ENCODE data around the gene CLSTN1. TPM values are rescaled to one million over a fixed set of nuclear protein-coding genes. Genes with fewer than 3 reads are reported as not detected.

The CLSTN1 gene
- total RNA-seq, 1 donor from 2014 or later = 84.8 TPM

- H3K27ac Mint-ChIP-seq (ENCODE audit: unreplicated experiment) = no peak overlapping the region
- no peaks in the 10 kb centered on the region for H3K36me3 Mint-ChIP-seq (ENCODE audit: low read depth, unreplicated experiment)
Observed at GRCh38 chr1:9815150-9815549, 8.6 kb downstream of the CLSTN1 start.

DNA sequence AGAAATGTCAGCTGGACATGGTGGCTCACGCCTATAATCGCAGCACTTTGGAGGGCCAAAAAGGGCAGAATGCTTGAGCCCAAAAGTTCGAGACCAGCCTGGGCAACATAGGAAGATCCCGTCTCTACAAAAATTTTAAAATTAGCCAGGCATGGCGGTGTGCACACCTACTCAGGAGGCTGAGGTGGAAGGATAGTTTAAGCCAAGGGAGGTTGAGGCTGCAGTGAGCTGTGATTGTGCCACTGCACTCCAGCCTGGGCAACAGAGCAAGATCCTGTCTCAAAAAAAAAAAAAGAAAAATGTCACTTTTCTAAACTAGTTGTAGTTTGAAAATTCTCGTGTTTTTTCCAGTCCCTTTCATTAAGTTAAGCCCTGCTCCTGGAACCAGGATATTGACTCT is 9.1 kb downstream of the CLSTN1 start:
- Mint-ChIP-seq H3K36me3 (ENCODE audit: low read depth, unreplicated experiment) (no peaks in the 10 kb centered on the region), H3K4me3 (ENCODE audit: unreplicated experiment) (no peak overlapping the region), H3K9me3 (ENCODE audit: unreplicated experiment) (no peaks in the 10 kb centered on the region), H3K27ac (ENCODE audit: unreplicated experiment) (no peak overlapping the region), H3K27me3 (ENCODE audit: unreplicated experiment) (no peaks in the 10 kb centered on the region), H3K4me1 (ENCODE audit: unreplicated experiment) (peaks cover 6% of the 10 kb centered on the region)
- TF ChIP-seq, protein P1, sequence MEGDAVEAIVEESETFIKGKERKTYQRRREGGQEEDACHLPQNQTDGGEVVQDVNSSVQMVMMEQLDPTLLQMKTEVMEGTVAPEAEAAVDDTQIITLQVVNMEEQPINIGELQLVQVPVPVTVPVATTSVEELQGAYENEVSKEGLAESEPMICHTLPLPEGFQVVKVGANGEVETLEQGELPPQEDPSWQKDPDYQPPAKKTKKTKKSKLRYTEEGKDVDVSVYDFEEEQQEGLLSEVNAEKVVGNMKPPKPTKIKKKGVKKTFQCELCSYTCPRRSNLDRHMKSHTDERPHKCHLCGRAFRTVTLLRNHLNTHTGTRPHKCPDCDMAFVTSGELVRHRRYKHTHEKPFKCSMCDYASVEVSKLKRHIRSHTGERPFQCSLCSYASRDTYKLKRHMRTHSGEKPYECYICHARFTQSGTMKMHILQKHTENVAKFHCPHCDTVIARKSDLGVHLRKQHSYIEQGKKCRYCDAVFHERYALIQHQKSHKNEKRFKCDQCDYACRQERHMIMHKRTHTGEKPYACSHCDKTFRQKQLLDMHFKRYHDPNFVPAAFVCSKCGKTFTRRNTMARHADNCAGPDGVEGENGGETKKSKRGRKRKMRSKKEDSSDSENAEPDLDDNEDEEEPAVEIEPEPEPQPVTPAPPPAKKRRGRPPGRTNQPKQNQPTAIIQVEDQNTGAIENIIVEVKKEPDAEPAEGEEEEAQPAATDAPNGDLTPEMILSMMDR (IDR thresholded peaks at IDR 0.05; ENCODE audit: unreplicated experiment) = no peak
- DNase-seq (ENCODE audit: low spot score) = no peak

More at GRCh38 chr1:9815150-9815549, 8.6 kb downstream of the CLSTN1 start:
- H3K27me3 Mint-ChIP-seq (ENCODE audit: unreplicated experiment) = no peaks in the 10 kb centered on the region
- DNase-seq (ENCODE audit: low spot score) = no peak
- TF ChIP-seq, protein P1 (IDR thresholded peaks at IDR 0.05; ENCODE audit: unreplicated experiment) = no peak
- no peaks in the 10 kb centered on the region for H3K9me3 Mint-ChIP-seq (ENCODE audit: unreplicated experiment)
- peaks cover 6% of the 10 kb centered on the region for H3K4me1 Mint-ChIP-seq (ENCODE audit: unreplicated experiment)
- no peak overlapping the region for H3K4me3 Mint-ChIP-seq (ENCODE audit: unreplicated experiment)

DNA sequence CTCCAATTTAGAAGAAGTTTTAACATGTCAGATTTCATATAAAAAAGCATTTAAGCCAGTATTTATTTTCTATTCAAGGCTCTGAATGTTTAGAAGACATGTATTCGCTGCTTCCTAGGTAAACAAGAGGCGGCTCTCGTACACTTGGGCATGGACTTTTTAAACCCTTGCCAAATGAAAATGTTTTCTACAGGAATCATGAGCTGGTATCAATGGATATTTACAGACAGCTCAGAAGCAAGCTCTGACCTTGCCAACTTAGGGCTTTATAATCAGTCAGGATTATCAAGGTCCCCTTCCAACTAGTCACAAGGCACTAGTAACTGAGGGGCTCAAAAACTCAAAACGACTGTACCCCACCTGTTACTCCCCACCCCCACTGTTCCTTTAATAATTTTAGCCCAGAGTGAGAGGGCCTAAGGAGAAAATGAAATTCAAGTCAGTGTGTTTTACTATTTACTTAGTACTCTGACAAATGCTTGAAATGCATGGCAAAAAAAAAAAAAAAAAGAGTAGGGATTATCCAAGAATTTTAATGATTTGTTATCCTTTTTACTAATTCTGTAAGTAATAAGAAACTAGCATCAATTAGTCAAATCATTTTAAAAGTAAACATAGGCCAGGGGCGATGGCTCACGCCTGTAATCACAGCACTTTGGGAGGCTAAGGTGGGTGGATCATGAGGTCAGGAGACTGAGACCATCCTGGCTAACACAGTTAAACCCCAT is 12.4 kb downstream of the CLSTN1 start:
- TF ChIP-seq, protein P1 (IDR thresholded peaks at IDR 0.05; ENCODE audit: unreplicated experiment) = no peak

GRCh38 chr1:9809100-9809510 is 14.7 kb downstream of the CLSTN1 start:
- Mint-ChIP-seq H3K4me3 (ENCODE audit: unreplicated experiment) (no peak overlapping the region), H3K9me3 (ENCODE audit: unreplicated experiment) (no peaks in the 10 kb centered on the region), H3K27me3 (ENCODE audit: unreplicated experiment) (no peaks in the 10 kb centered on the region), H3K4me1 (ENCODE audit: unreplicated experiment) (peaks cover 11% of the 10 kb centered on the region), H3K27ac (ENCODE audit: unreplicated experiment) (no peak overlapping the region), H3K36me3 (ENCODE audit: low read depth, unreplicated experiment) (no peaks in the 10 kb centered on the region)
- TF ChIP-seq, protein P1 (IDR thresholded peaks at IDR 0.05; ENCODE audit: unreplicated experiment) = no peak
- DNase-seq (ENCODE audit: low spot score) = no peak

More for the DNA sequence above, 12.4 kb downstream of the CLSTN1 start:
- Mint-ChIP-seq H3K9me3 (ENCODE audit: unreplicated experiment) (no peaks in the 10 kb centered on the region), H3K27me3 (ENCODE audit: unreplicated experiment) (no peaks in the 10 kb centered on the region), H3K36me3 (ENCODE audit: low read depth, unreplicated experiment) (no peaks in the 10 kb centered on the region), H3K4me3 (ENCODE audit: unreplicated experiment) (no peak overlapping the region), H3K27ac (ENCODE audit: unreplicated experiment) (no peak overlapping the region), H3K4me1 (ENCODE audit: unreplicated experiment) (peaks cover 17% of the 10 kb centered on the region)
- DNase-seq (ENCODE audit: low spot score) = no peak

GRCh38 chr1:9808459-9808858 is 15.3 kb downstream of the CLSTN1 start:
- peaks cover 11% of the 10 kb centered on the region for H3K4me1 Mint-ChIP-seq (ENCODE audit: unreplicated experiment)
- no peaks in the 10 kb centered on the region for H3K36me3 Mint-ChIP-seq (ENCODE audit: low read depth, unreplicated experiment)
- TF ChIP-seq, protein P1 (IDR thresholded peaks at IDR 0.05; ENCODE audit: unreplicated experiment) = no peak
- DNase-seq (ENCODE audit: low spot score) = no peak
- H3K9me3 Mint-ChIP-seq (ENCODE audit: unreplicated experiment) = no peaks in the 10 kb centered on the region
- H3K27ac Mint-ChIP-seq (ENCODE audit: unreplicated experiment) = no peak overlapping the region
- no peak overlapping the region for H3K4me3 Mint-ChIP-seq (ENCODE audit: unreplicated experiment)
- no peaks in the 10 kb centered on the region for H3K27me3 Mint-ChIP-seq (ENCODE audit: unreplicated experiment)

All from endothelial cell (in vitro differentiated cells).